ENCODE results near the gene ABCC1.
A peak's percentile ranks its signal among the peaks of the same experiment; 100 is the strongest.

Gene ABCC1

DNA sequence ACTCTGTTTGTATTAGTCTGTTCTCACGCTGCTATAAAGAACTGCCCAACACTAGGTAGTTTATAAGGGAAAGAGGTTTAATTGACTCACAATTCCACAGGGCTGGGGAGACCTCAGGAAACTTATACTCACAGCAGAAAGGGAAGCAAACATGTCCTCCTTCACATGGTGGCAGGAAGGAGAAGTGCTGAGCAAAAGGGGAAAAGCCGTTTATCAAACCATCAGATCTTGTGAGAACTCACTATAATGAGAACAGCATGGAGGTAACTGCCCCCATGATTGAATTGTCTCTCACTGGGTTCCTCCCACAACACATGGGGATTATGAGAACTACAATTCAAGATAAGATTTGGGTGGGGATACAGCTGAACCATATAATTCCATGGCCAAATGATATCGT is 30.9 kb downstream of the ABCC1 start:
- H3K9me3 ChIP-seq (ENCODE audit: control insufficient read depth, insufficient read depth, low read depth, low read length), result no peaks in the 10 kb centered on the region
- H3K27ac ChIP-seq (ENCODE audit: extremely low read depth, low read depth, low read length), result no peak overlapping the region
- TF ChIP-seq ZNF626 (tag by site-specific recombination; IDR thresholded peaks at IDR 0.05) (no peak), ZNF777 (tag by site-specific recombination; IDR thresholded peaks at IDR 0.05; ENCODE audit: borderline replicate concordance) (no peak), ZSCAN4 (tag by site-specific recombination; IDR thresholded peaks at IDR 0.05) (no peak), GLI2 (tag by site-specific recombination; IDR thresholded peaks at IDR 0.05; ENCODE audit: borderline replicate concordance, low read depth) (no peak)
- TF ChIP-seq, protein P1, sequence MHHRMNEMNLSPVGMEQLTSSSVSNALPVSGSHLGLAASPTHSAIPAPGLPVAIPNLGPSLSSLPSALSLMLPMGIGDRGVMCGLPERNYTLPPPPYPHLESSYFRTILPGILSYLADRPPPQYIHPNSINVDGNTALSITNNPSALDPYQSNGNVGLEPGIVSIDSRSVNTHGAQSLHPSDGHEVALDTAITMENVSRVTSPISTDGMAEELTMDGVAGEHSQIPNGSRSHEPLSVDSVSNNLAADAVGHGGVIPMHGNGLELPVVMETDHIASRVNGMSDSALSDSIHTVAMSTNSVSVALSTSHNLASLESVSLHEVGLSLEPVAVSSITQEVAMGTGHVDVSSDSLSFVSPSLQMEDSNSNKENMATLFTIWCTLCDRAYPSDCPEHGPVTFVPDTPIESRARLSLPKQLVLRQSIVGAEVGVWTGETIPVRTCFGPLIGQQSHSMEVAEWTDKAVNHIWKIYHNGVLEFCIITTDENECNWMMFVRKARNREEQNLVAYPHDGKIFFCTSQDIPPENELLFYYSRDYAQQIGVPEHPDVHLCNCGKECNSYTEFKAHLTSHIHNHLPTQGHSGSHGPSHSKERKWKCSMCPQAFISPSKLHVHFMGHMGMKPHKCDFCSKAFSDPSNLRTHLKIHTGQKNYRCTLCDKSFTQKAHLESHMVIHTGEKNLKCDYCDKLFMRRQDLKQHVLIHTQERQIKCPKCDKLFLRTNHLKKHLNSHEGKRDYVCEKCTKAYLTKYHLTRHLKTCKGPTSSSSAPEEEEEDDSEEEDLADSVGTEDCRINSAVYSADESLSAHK (tag by site-specific recombination; IDR thresholded peaks at IDR 0.05), result no peak
- TF ChIP-seq, protein P2, sequence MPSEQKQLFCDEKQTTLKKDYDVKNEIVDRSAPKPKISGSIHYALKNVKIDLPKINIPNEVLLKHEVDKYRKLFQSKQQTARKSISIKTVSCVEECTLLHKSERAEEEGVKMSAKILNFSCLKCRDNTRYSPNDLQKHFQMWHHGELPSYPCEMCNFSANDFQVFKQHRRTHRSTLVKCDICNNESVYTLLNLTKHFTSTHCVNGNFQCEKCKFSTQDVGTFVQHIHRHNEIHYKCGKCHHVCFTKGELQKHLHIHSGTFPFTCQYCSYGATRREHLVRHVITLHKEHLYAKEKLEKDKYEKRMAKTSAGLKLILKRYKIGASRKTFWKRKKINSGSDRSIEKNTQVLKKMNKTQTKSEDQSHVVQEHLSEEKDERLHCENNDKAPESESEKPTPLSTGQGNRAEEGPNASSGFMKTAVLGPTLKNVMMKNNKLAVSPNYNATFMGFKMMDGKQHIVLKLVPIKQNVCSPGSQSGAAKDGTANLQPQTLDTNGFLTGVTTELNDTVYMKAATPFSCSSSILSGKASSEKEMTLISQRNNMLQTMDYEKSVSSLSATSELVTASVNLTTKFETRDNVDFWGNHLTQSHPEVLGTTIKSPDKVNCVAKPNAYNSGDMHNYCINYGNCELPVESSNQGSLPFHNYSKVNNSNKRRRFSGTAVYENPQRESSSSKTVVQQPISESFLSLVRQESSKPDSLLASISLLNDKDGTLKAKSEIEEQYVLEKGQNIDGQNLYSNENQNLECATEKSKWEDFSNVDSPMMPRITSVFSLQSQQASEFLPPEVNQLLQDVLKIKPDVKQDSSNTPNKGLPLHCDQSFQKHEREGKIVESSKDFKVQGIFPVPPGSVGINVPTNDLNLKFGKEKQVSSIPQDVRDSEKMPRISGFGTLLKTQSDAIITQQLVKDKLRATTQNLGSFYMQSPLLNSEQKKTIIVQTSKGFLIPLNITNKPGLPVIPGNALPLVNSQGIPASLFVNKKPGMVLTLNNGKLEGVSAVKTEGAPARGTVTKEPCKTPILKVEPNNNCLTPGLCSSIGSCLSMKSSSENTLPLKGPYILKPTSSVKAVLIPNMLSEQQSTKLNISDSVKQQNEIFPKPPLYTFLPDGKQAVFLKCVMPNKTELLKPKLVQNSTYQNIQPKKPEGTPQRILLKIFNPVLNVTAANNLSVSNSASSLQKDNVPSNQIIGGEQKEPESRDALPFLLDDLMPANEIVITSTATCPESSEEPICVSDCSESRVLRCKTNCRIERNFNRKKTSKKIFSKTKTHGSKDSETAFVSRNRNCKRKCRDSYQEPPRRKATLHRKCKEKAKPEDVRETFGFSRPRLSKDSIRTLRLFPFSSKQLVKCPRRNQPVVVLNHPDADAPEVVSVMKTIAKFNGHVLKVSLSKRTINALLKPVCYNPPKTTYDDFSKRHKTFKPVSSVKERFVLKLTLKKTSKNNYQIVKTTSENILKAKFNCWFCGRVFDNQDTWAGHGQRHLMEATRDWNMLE (tag by site-specific recombination; conservative IDR thresholded peaks at IDR 0.05; ENCODE audit: low read depth), result no peak
- CTCF ChIA-PET, result no interaction called here
- no peak overlapping the region for H3K4me3 ChIP-seq (ENCODE audit: low read depth, low read length)
- POLR2A ChIA-PET, result no interaction called here
- no peaks in the 10 kb centered on the region for H3K4me1 ChIP-seq (ENCODE audit: control insufficient read depth, insufficient read depth, low read length)
- peaks cover 0 to 11% of the 10 kb centered on the region in 2 experiments; a peak in 2 of 3 replicates for H3K36me3 ChIP-seq (ENCODE audit: control insufficient read depth in 2 of 2, insufficient read depth in 1 of 2, low read length in 2 of 2)

DNA sequence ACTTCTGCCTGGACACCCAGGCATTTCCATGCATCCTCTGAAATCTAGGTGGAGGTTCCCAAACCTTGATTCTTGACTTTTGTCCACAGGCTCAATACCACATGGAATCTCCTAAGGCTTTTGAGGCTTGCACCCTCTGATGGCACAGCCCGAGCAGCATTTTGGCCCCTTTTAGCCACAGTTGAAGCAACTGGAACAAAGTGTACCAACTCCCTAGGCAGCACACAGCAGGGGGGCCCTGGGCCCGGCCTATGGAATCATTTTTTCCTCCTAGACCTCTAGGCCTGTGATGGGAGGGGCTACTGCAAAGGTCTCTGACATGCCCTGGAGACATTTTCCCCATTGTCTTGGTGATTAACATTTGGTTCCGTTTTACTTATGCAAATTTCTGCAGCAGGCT is 32.0 kb downstream of the ABCC1 start:
- no peak overlapping the region for H3K4me3 ChIP-seq (ENCODE audit: low read depth, low read length)
- ChIA-PET CTCF (no interaction called here), POLR2A (no interaction called here)
- no peaks in the 10 kb centered on the region for H3K9me3 ChIP-seq (ENCODE audit: control insufficient read depth, insufficient read depth, low read depth, low read length)
- H3K36me3 ChIP-seq (ENCODE audit: control insufficient read depth in 2 of 2, insufficient read depth in 1 of 2, low read length in 2 of 2), result peaks cover 0 to 11% of the 10 kb centered on the region in 2 experiments; a peak in 2 of 3 replicates
- H3K27ac ChIP-seq (ENCODE audit: extremely low read depth, low read depth, low read length), result no peak overlapping the region
- TF ChIP-seq ZNF19 (tag by site-specific recombination; IDR thresholded peaks at IDR 0.05; ENCODE audit: low read depth) (no peak), ZNF157 (tag by site-specific recombination; IDR thresholded peaks at IDR 0.05) (no peak), PBX3 (CRISPR knock-in tag; IDR thresholded peaks at IDR 0.05) (no peak), ZNF311 (tag by site-specific recombination; IDR thresholded peaks at IDR 0.05; ENCODE audit: borderline replicate concordance) (no peak), ZNF146 (tag by site-specific recombination; IDR thresholded peaks at IDR 0.05) (no peak), ZNF585B (tag by site-specific recombination; IDR thresholded peaks at IDR 0.05) (peak; percentile 97), ZNF202 (tag by site-specific recombination; IDR thresholded peaks at IDR 0.05; ENCODE audit: borderline replicate concordance) (no peak), SETDB1 (IDR thresholded peaks at IDR 0.05; ENCODE audit: insufficient read length, low read length) (peak; percentile 61), TRIM28 (IDR thresholded peaks at IDR 0.05; ENCODE audit: borderline replicate concordance, low read length) (no peak), ZNF175 (tag by site-specific recombination; IDR thresholded peaks at IDR 0.05) (no peak)
- TF ChIP-seq, protein P3, sequence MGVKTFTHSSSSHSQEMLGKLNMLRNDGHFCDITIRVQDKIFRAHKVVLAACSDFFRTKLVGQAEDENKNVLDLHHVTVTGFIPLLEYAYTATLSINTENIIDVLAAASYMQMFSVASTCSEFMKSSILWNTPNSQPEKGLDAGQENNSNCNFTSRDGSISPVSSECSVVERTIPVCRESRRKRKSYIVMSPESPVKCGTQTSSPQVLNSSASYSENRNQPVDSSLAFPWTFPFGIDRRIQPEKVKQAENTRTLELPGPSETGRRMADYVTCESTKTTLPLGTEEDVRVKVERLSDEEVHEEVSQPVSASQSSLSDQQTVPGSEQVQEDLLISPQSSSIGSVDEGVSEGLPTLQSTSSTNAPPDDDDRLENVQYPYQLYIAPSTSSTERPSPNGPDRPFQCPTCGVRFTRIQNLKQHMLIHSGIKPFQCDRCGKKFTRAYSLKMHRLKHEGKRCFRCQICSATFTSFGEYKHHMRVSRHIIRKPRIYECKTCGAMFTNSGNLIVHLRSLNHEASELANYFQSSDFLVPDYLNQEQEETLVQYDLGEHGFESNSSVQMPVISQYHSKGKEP (tag by site-specific recombination; IDR thresholded peaks at IDR 0.05), result no peak
- TF ChIP-seq, protein P4, sequence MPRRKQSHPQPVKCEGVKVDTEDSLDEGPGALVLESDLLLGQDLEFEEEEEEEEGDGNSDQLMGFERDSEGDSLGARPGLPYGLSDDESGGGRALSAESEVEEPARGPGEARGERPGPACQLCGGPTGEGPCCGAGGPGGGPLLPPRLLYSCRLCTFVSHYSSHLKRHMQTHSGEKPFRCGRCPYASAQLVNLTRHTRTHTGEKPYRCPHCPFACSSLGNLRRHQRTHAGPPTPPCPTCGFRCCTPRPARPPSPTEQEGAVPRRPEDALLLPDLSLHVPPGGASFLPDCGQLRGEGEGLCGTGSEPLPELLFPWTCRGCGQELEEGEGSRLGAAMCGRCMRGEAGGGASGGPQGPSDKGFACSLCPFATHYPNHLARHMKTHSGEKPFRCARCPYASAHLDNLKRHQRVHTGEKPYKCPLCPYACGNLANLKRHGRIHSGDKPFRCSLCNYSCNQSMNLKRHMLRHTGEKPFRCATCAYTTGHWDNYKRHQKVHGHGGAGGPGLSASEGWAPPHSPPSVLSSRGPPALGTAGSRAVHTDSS (tag by site-specific recombination; IDR thresholded peaks at IDR 0.05), result no peak
- no peaks in the 10 kb centered on the region for H3K4me1 ChIP-seq (ENCODE audit: control insufficient read depth, insufficient read depth, low read length)
